A204.1 (cell line): ENCODE results near the gene VPS33A.
A peak's percentile ranks its signal among the peaks of the same experiment; 100 is the strongest.

Experiments used
- FAIRE-seq: peaks from 2 replicates; lab custom pipeline; 2012; peaks lifted over from hg19 to GRCh38; lab: Jason Lieb, UNC

VPS33A gene

GRCh38 chr12:122250047-122250446 lies 16.2 kb downstream of the VPS33A start:
- FAIRE-seq: no peak

GRCh38 chr12:122245553-122245952 lies 20.7 kb downstream of the VPS33A start:
- FAIRE-seq: no peak

- no peak for FAIRE-seq
Measured at GRCh38 chr12:122244565-122245371, 21.5 kb downstream of the VPS33A start.

GRCh38 chr12:122243965-122244364 lies 22.3 kb downstream of the VPS33A start:
- no peak for FAIRE-seq

- no peak for FAIRE-seq
Measured at GRCh38 chr12:122238861-122239260, 27.4 kb downstream of the VPS33A start.

GRCh38 chr12:122235741-122236140 lies 30.6 kb downstream of the VPS33A start:
- FAIRE-seq: no peak

GRCh38 chr12:122232691-122233090 lies 33.6 kb downstream of the VPS33A start:
- FAIRE-seq: no peak

GRCh38 chr12:122230798-122231197 lies 35.5 kb downstream of the VPS33A start:
- no peak for FAIRE-seq

GRCh38 chr12:122228092-122228491 lies 38.2 kb downstream of the VPS33A start:
- FAIRE-seq: no peak

- FAIRE-seq: no peak
Measured at GRCh38 chr12:122227341-122227740, 39.0 kb downstream of the VPS33A start.

GRCh38 chr12:122226366-122227125 lies 39.7 kb downstream of the VPS33A start:
- FAIRE-seq: no peak

- FAIRE-seq: peak; percentile 98
Measured at GRCh38 chr12:122225683-122226365, 40.5 kb downstream of the VPS33A start, which contains the start of gene DIABLO. TSS of gene DIABLO (minus strand) at chr12:122226052. CDS start at chr12:122226014, 38 bp downstream.

GRCh38 chr12:122216445-122216844 lies 49.8 kb downstream of the VPS33A start:
- no peak for FAIRE-seq

- FAIRE-seq: no peak
Measured at GRCh38 chr12:122215771-122216170, 50.5 kb downstream of the VPS33A start.

GRCh38 chr12:122208073-122208820 lies 58.0 kb downstream of the VPS33A start:
- FAIRE-seq: no peak

GRCh38 chr12:122207391-122207790 lies 58.9 kb downstream of the VPS33A start:
- no peak for FAIRE-seq

- no peak for FAIRE-seq
Measured at GRCh38 chr12:122206976-122207375, 59.3 kb downstream of the VPS33A start.

- no peak for FAIRE-seq
Measured at GRCh38 chr12:122206111-122206881, 60.0 kb downstream of the VPS33A start.

- no peak for FAIRE-seq
Measured at GRCh38 chr12:122205053-122205925, 61.0 kb downstream of the VPS33A start.
